ENCODE measurements around the gene MALAT1.
"Not testable (repeated sequence)": the region's sequence is repeated elsewhere in the genome, so short reads cannot be mapped to it uniquely, and the experiment has no call there.

DNA sequence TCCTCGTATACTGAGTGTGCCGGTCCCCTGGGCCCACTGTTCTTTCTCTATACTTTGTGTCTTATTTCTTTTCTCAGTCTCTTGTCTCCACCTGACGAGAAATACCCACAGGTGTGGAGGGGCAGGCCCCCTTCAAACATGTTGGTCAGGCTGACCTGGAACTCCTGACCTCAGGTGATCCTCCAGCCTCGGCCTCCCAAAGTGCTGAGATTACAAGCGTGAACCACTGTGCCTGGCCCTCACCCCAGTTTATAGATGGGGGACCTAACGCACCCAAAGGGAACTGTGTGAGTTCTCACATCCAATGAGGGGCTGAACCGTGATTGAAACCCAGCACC, 24.8 kb downstream of the MALAT1 start:
- TF ChIP-seq POLR2A, EP300 (IDR thresholded peaks at IDR 0.05): not testable (repeated sequence)
- TF ChIP-seq, protein P1, sequence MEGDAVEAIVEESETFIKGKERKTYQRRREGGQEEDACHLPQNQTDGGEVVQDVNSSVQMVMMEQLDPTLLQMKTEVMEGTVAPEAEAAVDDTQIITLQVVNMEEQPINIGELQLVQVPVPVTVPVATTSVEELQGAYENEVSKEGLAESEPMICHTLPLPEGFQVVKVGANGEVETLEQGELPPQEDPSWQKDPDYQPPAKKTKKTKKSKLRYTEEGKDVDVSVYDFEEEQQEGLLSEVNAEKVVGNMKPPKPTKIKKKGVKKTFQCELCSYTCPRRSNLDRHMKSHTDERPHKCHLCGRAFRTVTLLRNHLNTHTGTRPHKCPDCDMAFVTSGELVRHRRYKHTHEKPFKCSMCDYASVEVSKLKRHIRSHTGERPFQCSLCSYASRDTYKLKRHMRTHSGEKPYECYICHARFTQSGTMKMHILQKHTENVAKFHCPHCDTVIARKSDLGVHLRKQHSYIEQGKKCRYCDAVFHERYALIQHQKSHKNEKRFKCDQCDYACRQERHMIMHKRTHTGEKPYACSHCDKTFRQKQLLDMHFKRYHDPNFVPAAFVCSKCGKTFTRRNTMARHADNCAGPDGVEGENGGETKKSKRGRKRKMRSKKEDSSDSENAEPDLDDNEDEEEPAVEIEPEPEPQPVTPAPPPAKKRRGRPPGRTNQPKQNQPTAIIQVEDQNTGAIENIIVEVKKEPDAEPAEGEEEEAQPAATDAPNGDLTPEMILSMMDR (IDR thresholded peaks at IDR 0.05), result not testable (repeated sequence)
